T-helper 22 cell (primary cell): Measurements from ENCODE around the gene LIMCH1.
"Not testable (repeated sequence)": the region's sequence is repeated elsewhere in the genome, so short reads cannot be mapped to it uniquely, and the experiment has no call there.

Source experiments
- DNase-seq: peaks from one replicate; pipeline ENCODE4 v3.0.0-alpha.2; 2020; ENCODE audit warnings: low read depth

Gene LIMCH1

DNA sequence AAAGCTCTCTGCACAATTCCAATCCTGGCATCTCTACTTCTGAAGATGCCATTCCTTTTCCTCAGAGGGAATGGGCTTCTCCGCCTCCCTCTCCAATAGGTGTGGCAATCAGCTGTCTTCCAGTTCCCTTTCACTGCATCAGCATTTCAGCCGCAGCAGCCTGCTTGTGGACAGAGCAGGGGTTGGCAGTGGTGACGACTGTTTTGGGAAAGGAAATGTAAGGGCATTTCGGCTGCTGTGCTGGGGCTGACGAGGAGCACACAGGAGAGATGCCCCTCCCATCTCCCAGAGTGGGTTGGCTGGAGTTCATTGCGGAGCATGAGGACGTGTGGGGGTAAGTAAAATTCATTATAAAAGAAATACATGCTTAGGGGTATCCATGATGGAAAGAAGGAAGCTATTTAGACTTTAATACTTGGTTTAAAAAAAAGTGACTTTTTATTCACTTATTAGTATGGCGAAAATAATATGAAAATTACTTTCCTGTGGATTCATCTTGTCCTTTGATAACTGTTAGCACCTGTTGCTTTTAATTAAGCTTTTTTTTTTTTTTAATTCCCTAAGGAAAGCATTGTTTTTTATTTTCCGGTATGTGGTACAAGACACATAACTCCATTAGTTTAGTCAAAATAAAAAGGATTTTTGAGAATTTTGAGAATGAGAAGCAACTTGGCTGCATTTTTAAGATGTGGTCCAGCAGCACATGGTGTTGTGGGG, at the start of gene LIMCH1:
Gene LIMCH1 (plus strand): TSS at position 141 of the 717 bp plus-strand sequence. CDS start 67,839 bp downstream, outside the sequence.
- DNase-seq, result no peak

DNA sequence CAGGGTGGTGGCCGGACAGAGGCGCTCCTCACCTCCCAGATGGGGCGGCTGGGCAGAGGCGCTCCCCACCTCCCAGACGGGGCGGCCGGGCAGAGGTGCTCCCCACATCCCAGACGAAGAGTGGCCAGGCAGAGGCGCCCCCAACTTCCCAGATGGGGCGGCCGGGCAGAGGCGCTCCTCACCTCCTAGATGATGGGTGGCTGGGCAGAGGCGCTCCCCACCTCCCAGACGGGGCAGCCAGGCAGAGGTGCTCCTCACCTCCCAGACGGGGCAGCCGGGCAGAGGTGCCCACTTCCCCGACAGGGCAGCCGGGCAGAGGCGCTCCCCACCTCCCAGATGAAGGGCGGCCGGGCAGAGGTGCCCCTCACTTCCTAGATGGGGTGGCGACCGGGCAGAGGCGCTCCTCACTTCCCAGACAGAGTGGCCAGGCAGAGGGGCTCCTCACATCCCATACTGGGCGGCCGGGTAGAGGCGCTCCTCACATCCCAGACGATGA, 46.8 kb upstream of the LIMCH1 start:
- DNase-seq, result not testable (repeated sequence)

GRCh38 chr4:41496977-41497376, 41.0 kb upstream of the LIMCH1 start:
- no peak for DNase-seq

GRCh38 chr4:41498177-41498576, 39.8 kb upstream of the LIMCH1 start:
- DNase-seq, result no peak

- no peak for DNase-seq
Measured at GRCh38 chr4:41504167-41504818, 33.7 kb upstream of the LIMCH1 start.

DNA sequence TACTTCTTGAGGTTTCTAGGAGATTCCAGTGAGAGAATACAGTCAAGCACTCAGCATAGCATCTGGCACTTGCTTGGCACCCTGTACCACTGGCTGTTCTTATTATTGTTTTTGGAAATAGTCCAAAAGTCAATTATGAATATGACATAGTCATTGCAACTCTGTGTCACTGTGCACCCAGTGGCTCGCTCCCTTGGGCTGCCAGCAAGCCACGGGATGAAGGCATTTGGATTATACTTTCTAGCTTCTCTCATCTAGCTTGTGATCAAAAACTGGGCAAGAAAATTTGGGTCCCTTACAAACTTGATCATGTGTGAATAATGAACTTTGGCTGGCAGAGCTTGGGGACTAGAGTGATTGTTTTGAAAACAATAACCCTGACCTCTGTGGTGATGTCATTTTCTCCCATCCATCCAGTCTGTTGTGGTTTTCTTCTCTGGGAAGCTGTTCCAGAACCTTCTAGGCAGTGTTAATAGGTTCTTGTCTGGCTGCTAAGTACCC, 32.7 kb upstream of the LIMCH1 start:
- DNase-seq, result no peak

DNA sequence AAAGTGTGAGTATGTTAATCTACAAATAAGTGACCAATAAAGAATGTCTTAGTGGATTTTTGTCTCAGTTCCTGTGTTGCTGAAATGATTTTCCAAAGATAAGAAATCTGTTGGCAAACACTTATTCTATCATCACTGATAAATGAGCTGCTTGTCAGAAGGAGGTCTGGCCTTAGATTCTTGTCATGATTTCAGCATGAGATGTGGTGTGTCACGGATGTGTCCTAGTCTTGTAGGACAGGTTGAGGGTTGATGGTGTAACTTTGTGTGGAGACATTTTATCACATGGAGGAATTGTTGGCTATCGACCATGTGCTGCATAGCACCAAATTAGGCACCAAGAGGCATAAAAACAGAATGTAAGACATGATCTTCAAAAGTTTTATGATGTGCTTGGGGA, 31.8 kb upstream of the LIMCH1 start:
- no peak for DNase-seq

DNA sequence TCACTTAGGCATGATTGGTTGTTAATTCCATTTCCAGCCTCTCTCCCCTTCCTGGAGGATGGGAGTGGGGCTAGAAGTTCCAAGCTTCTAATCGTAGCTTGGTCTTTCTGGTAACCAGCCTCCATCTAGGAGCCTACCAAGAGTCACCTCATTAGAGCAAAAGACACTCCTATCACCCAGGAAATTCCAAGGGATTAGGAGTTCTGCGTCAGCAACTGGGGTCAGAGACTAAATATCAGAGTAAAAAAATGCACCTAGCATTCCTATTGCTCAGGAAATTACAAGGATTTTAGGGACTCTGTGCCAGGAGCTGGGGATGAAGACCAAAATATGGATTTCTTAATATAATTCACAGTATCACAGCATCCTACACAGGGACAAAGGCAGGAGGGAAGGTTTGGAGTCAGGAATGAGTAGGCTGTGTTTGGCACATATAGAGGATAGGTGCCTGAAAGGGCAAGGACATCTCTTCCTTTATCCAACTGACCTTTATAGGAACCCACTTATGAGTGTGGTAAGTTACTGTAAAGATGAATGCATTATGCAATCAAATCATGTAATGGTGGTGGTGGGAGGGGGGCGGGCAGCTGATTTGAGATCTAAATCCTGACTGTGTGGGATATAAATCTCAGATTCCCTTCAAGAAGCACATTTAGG, 30.5 kb upstream of the LIMCH1 start:
- no peak for DNase-seq

DNA sequence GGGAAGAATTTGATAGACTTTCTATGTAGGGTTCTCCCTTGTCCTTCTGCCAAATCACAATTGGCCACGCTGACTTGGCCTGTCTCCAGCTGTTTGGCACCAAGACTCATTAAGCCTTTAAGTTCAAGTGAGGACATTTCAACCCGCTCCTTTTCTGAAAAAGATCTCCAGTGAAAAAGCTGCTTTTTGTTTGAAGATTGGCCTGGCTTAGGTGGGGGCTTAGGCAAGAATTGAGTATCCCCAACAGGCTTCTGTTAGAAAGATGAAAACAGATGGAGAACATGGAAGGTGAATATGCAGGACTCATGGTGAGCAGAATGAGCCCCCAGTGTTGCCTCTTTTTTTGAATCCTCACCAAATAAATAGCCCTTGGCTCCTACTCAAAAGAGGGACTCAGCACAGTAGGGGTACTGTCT, 28.5 kb upstream of the LIMCH1 start:
- DNase-seq, result no peak

DNA sequence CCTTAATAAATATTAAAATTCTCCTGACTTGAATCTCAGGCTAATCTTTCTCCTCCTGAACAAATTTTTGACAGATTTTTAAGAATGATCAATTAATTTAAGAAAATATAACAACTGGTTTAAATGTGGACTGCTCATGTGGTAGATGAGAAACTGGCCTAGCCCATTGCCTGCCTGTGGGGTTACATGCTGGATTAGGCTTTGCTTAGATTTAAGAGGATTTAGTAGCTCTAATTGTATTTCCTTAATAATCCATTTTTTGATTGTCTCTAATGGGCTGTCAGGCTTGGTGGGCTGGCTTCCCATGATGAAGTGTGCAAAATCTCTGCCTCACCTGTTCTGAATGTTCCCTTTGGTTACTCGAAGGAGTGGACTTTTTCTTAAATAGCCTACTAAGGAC, 27.8 kb upstream of the LIMCH1 start:
- no peak for DNase-seq

DNA sequence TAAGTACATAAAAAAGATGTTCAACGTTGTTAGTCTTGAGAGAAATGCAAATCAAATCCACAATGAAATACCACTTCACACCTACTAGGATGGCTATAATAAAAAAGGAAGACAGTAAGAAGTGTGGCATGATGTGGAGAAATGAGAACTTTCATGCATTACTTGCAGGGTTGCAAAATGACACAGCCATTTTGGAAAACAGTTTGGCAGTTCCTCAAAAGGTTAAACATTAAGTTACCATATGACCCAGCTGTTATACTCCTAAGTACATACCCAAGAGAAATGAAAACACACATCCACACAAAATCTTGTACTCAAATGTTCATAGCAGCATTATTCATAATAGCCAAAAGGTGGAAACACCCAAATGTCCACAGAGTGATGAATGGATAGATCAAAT, 25.8 kb upstream of the LIMCH1 start:
- no peak for DNase-seq

GRCh38 chr4:41512596-41512995, 25.4 kb upstream of the LIMCH1 start:
- no peak for DNase-seq

- no peak for DNase-seq
Measured at GRCh38 chr4:41514169-41514568, 23.8 kb upstream of the LIMCH1 start.

GRCh38 chr4:41514766-41515481, 23.0 kb upstream of the LIMCH1 start:
- no peak for DNase-seq

GRCh38 chr4:41517121-41517520, 20.8 kb upstream of the LIMCH1 start:
- no peak for DNase-seq

DNA sequence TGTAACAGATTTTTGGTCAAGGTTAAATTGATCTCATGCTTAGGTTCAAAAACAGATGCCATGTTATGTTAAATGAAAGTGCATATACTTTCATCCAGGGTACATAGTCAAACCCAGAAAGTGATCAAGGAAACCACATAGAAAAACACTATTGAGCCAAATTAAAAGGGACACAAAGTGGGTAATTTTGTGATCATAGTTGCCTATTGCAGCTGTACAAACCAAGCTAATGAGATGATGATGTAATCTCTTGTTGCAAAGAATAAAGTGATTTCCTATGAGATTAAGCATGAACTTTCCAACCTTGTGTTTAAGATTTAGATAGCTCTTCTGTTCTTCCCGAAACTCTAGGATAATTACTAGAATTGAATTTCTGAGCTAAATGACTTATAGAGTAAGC, 20.2 kb upstream of the LIMCH1 start:
- no peak for DNase-seq

GRCh38 chr4:41524425-41524824, 13.5 kb upstream of the LIMCH1 start:
- DNase-seq, result no peak

- no peak for DNase-seq
Measured at GRCh38 chr4:41525129-41525528, 12.8 kb upstream of the LIMCH1 start.

DNA sequence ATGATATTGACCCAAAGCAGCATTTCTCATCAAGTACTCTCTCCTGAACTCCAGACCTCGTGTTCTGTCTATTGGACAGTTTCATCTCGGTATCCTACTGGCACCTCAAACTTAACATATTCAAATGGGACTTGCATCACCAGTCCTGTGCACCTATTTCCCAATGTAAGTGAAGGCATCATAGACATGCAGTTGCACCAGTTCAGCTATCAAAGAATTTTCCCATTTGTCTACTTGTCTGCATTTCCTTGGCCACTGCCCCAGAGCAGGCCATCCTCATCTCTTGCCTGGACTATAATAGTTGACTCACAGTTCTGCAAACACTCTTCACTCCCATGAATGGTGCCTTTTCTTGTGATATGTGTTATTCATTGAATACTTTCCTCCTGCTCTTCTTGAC, 11.3 kb upstream of the LIMCH1 start:
- no peak for DNase-seq

DNA sequence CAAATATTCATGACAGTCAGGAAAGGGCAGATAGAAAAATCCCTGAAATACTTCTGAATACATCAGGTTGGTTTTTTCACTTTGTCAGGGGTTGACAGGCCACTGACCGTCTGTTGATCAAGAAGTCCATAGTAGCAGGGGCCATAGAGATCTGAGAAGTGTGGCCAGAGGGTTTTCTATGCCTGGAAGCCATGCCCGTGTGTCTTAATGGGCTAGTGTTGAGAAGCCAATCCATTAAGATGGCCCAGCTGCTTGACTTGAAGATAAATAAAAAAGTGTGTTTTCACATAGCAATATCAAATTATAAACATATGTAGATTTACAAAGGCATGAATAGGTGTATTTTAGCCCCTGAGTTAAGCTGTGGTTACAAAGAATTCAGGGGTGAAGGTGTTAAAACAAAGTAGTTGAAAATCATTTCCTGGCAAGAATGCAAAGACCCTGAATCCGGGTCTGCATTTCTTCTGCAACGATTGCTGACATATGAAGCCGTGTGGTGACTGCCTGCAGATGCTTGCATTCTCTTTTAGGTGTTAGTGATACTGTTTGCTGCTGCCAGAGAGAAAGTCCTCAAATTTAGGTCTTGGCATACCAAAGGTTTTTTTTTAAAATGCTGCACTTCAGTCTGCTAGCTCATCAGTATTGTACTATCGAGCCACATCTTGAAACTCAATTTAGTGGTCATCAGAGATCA, 9.3 kb upstream of the LIMCH1 start:
- no peak for DNase-seq

GRCh38 chr4:41530741-41531140, 7.2 kb upstream of the LIMCH1 start:
- no peak for DNase-seq

GRCh38 chr4:41532336-41532735, 5.6 kb upstream of the LIMCH1 start:
- no peak for DNase-seq
